CD14-positive monocyte (primary cell): ENCODE data around the gene CHST12. TPM values are rescaled to one million over a fixed set of nuclear protein-coding genes. Genes with fewer than 3 reads are reported as not detected.

ENCODE experiments used
- DNase-seq, 3 donors: peaks; one replicate each; pipeline ENCODE4 v3.0.0-alpha.2; 2011 to 2022
- H2AFZ ChIP-seq: 2 replicates; pipeline ENCODE4 v1.6.0; 2012; ENCODE audit warnings: mild to moderate bottlenecking, low read depth, low read length, inconsistent platforms; ENCODE audit not compliant: insufficient read depth, poor library complexity, severe bottlenecking
- H3K27ac ChIP-seq, 2 donors: 1 replicate in 1 of 2; 2 replicates in 1 of 2; pipeline ENCODE4 v1.5.1; 2012 to 2013; ENCODE audit warnings: low read length in 2 of 2, control low read depth in 1 of 2, inconsistent platforms in 1 of 2, low read depth in 1 of 2, mild to moderate bottlenecking in 1 of 2
- H3K27me3 ChIP-seq, 2 donors: one replicate each; pipeline versions ENCODE4 v1.6.0 to v1.6.1; 2011 to 2013; ENCODE audit warnings: low read length in 2 of 2; ENCODE audit not compliant: control insufficient read depth in 2 of 2, insufficient read depth in 2 of 2
- H3K36me3 ChIP-seq, 2 donors: replicated peaks in 1 of 2; 1 replicate in 1 of 2; 2 replicates in 1 of 2; pipeline versions ENCODE4 v1.5.1 to v1.6.1; 2012 to 2013; ENCODE audit warnings: low read length in 2 of 2, control low read depth in 1 of 2, inconsistent platforms in 1 of 2, mild to moderate bottlenecking in 1 of 2; ENCODE audit not compliant: insufficient read depth in 2 of 2, control insufficient read depth in 1 of 2
- H3K4me1 ChIP-seq, 2 donors: 1 replicate in 1 of 2; 2 replicates in 1 of 2; pipeline versions ENCODE4 v1.5.1 to v1.6.1; 2012 to 2013; ENCODE audit warnings: low read length in 2 of 2, control low read depth in 1 of 2, inconsistent platforms in 1 of 2, mild to moderate bottlenecking in 1 of 2, moderate library complexity in 1 of 2; ENCODE audit not compliant: insufficient read depth in 2 of 2, control insufficient read depth in 1 of 2
- H3K4me2 ChIP-seq: replicated peaks from 2 replicates; pipeline ENCODE3; 2012; ENCODE audit warnings: low read length, moderate library complexity, mild to moderate bottlenecking; ENCODE audit not compliant: poor library complexity, severe bottlenecking; ENCODE audit errors: extremely low read depth
- H3K4me3 ChIP-seq, 3 experiments: fragments of 200-600 bp in 1 of 3; sonication (generic) in 1 of 3; replicated peaks in 1 of 3; 1 replicate in 2 of 3; 2 replicates in 1 of 3; pipeline ENCODE4 v1.5.1; 2011 to 2013; ENCODE audit warnings: low read length in 3 of 3, mild to moderate bottlenecking in 3 of 3, control low read depth in 2 of 3, low read depth in 2 of 3, inconsistent platforms in 1 of 3, moderate library complexity in 1 of 3
- H3K79me2 ChIP-seq: 2 replicates; pipeline ENCODE4 v1.6.0; 2012; ENCODE audit warnings: mild to moderate bottlenecking, control low read depth, inconsistent platforms, low read length, moderate library complexity; ENCODE audit not compliant: insufficient read depth
- H3K9ac ChIP-seq: 2 replicates; pipeline ENCODE4 v1.6.0; 2017; ENCODE audit warnings: low read length, mild to moderate bottlenecking; ENCODE audit not compliant: insufficient read depth, poor library complexity, severe bottlenecking
- H3K9me3 ChIP-seq, 2 donors: replicated peaks in 1 of 2; 1 replicate in 1 of 2; 2 replicates in 1 of 2; pipeline versions ENCODE4 v1.5.1 to v1.6.1; 2012 to 2013; ENCODE audit warnings: low read length in 2 of 2, control low read depth in 1 of 2; ENCODE audit not compliant: control insufficient read depth in 1 of 2, insufficient read depth in 1 of 2
- H4K20me1 ChIP-seq: 2 replicates; pipeline ENCODE4 v1.6.0; 2012; ENCODE audit warnings: mild to moderate bottlenecking, low read length, control low read depth, moderate library complexity; ENCODE audit not compliant: insufficient read depth
- H3K27ac Mint-ChIP-seq, 7 donors: one replicate each; pipeline ENCODE4 v1.8.0; 2020; ENCODE audit warnings: mild to moderate bottlenecking in 7 of 7, mixed read lengths in 7 of 7, moderate library complexity in 6 of 7, inconsistent platforms in 2 of 7
- H3K27me3 Mint-ChIP-seq, 3 donors: one replicate each; pipeline ENCODE4 v1.8.0; 2021 to 2022; ENCODE audit warnings: low read depth in 3 of 3, mild to moderate bottlenecking in 3 of 3, mixed read lengths in 3 of 3, moderate library complexity in 3 of 3, inconsistent platforms in 1 of 3
- H3K36me3 Mint-ChIP-seq, 2 donors: one replicate each; pipeline ENCODE4 v1.8.0; 2020; ENCODE audit warnings: mixed read lengths in 2 of 2, inconsistent platforms in 1 of 2, mild to moderate bottlenecking in 1 of 2
- H3K4me1 Mint-ChIP-seq: one replicate; pipeline ENCODE4 v1.8.0; 2020; ENCODE audit warnings: mild to moderate bottlenecking, mixed read lengths
- H3K4me3 Mint-ChIP-seq, 2 donors: one replicate each; pipeline ENCODE4 v1.8.0; 2020; ENCODE audit warnings: mild to moderate bottlenecking in 2 of 2, mixed read lengths in 2 of 2, moderate library complexity in 1 of 2
- H3K9me3 Mint-ChIP-seq, 7 donors: one replicate each; pipeline ENCODE4 v1.8.0; 2020 to 2022; ENCODE audit warnings: mixed read lengths in 7 of 7, mild to moderate bottlenecking in 6 of 7, moderate library complexity in 6 of 7, inconsistent platforms in 2 of 7
- CTCF ChIP-seq: fragments of 200-600 bp; IDR thresholded peaks from one replicate; pipeline ENCODE4 v1.8.0; 2022; ENCODE audit warnings: antibody characterized with exemption, mild to moderate bottlenecking
- WGBS: methylation state at CpG from one replicate; pipeline ENCODE4 v1.1.5; 2013; ENCODE audit warnings: missing lambda C conversion rate; ENCODE audit not compliant: insufficient coverage; 5-methylcytosine and 5-hydroxymethylcytosine counted together
- intact Hi-C, 2 donors: fragments of 100-400 bp; cut with micrococcal nuclease; formaldehyde crosslinking; loops; one replicate each; pipeline versions ENCODE4 v1.15.0 to v1.15.1; 2023
- polyA plus RNA-seq, 3 donors: library from polyadenylated mRNA; depleted of rRNA in 1 of 3; unstranded in 2 of 3; stranded (reverse) in 1 of 3; fragments of 300-500 nt in 2 of 3; fragments of >200 nt in 1 of 3; fragmentation: Illumina TruSeq in 2 of 3; gene quantifications; 1 replicate in 2 of 3; 2 replicates in 1 of 3; pipeline ENCODE4 v1.2.3, GENCODE V29; 2012 to 2021
- small RNA-seq: library from RNA; depleted of rRNA; stranded (forward); fragments of <200 nt; gene quantifications from one replicate; pipeline ENCODE3, GENCODE V24; 2012; ENCODE audit warnings: low read depth; ENCODE audit not compliant: insufficient read length

The CHST12 gene
- polyA plus RNA-seq, 3 donors = 5.8 to 10.6 (median 7.5) TPM

- no peaks in the 10 kb centered on the region for H3K79me2 ChIP-seq
- H2AFZ ChIP-seq = no peak overlapping the region
- Mint-ChIP-seq H3K36me3 (no peaks in the 10 kb centered on the region), H3K4me1 (peaks cover 2% of the 10 kb centered on the region), H3K9me3 (peaks cover 0 to 4% (median 2%) of the 10 kb centered on the region in 7 donors), H3K4me3 (no peak overlapping the region), H3K27me3 (peaks cover 16 to 38% (median 25%) of the 10 kb centered on the region in 3 donors), H3K27ac (peak overlapping the region in 1 of 7 donors; percentile 4)
- no peak overlapping the region for H3K27ac ChIP-seq
- no peak overlapping the region for H3K4me3 ChIP-seq
- DNase-seq = no peak
- H3K4me2 ChIP-seq = no peak overlapping the region
- intact Hi-C loops = no loop called here
- H3K36me3 ChIP-seq = no peaks in the 10 kb centered on the region
- H3K27me3 ChIP-seq = peaks cover 0 to 20% of the 10 kb centered on the region in 2 donors
- no peaks in the 10 kb centered on the region for H3K9me3 ChIP-seq
- H3K4me1 ChIP-seq = peaks cover 0 to 3% of the 10 kb centered on the region in 2 donors
- H4K20me1 ChIP-seq = no peaks in the 10 kb centered on the region
- WGBS = 90% methylated on average over 3 of the region's 3 CpGs
- TF ChIP-seq CTCF = no peak
- H3K9ac ChIP-seq = peak overlapping the region; percentile 15
These were observed 93.7 kb downstream of the CHST12 start for GRCh38 chr7:2497065-2497464.

GRCh38 chr7:2497500-2498336, 94.3 kb downstream of the CHST12 start:
- Histone ChIP-seq H3K79me2 (no peaks in the 10 kb centered on the region), H3K4me3 (no peak overlapping the region), H4K20me1 (no peaks in the 10 kb centered on the region), H3K9ac (peak overlapping the region; percentile 15), H3K9me3 (no peaks in the 10 kb centered on the region), H2AFZ (no peak overlapping the region), H3K36me3 (no peaks in the 10 kb centered on the region), H3K4me1 (peaks cover 0 to 3% of the 10 kb centered on the region in 2 donors), H3K27me3 (peaks cover 0 to 20% of the 10 kb centered on the region in 2 donors), H3K4me2 (no peak overlapping the region), H3K27ac (no peak overlapping the region)
- 23% methylated on average over 17 of the region's 25 CpGs for WGBS
- peaks cover 16 to 34% (median 24%) of the 10 kb centered on the region in 3 donors for H3K27me3 Mint-ChIP-seq
- DNase-seq = no peak
- no peak for TF ChIP-seq CTCF
- H3K4me3 Mint-ChIP-seq = no peak overlapping the region
- peak overlapping the region in 1 of 7 donors; percentile 23 for H3K27ac Mint-ChIP-seq
- H3K36me3 Mint-ChIP-seq = no peaks in the 10 kb centered on the region
- peaks cover 2% of the 10 kb centered on the region for H3K4me1 Mint-ChIP-seq
- intact Hi-C loops = no loop called here
- peaks cover 0 to 4% (median 2%) of the 10 kb centered on the region in 7 donors for H3K9me3 Mint-ChIP-seq

Small RNAs within 50 kb of the gene (small RNA-seq; reads per million reads assigned to genes)
- gene AC004840.2 = not detected

Other genes with a start within 250 kb of the CHST12 start
- gene MAD1L1, start 170.7 kb upstream of the CHST12 start, polyA plus RNA-seq = 10 to 100 TPM; 22.0 to 39.4 (median 33.2) TPM
- gene MRM2, start 161.4 kb upstream of the CHST12 start, polyA plus RNA-seq = 10 to 100 TPM in 2 of 3 donors, 1 to 10 TPM in 1; 9.2 to 32.5 (median 26.7) TPM
- 10 to 100 TPM; 19.6 to 42.6 (median 40.8) TPM for gene NUDT1, start 161.4 kb upstream of the CHST12 start, polyA plus RNA-seq
- gene SNX8, start 89.2 kb upstream of the CHST12 start, polyA plus RNA-seq = 10 to 100 TPM; 15.4 to 43.7 (median 41.9) TPM
- 10 to 100 TPM; 46.0 to 89.1 (median 69.2) TPM for gene EIF3B, start 48.8 kb upstream of the CHST12 start, polyA plus RNA-seq
- not detected for gene GRIFIN, start 72.8 kb downstream of the CHST12 start, polyA plus RNA-seq
- gene LFNG, start 116.2 kb downstream of the CHST12 start, polyA plus RNA-seq = 100 to 1,000 TPM in 1 of 3 donors, 1 to 10 TPM in 2; 1.9 to 121 (median 2.2) TPM
- 10 to 100 TPM; 31.6 to 34.2 (median 32.5) TPM for gene BRAT1, start 151.9 kb downstream of the CHST12 start, polyA plus RNA-seq
- 1 to 10 TPM; 1.8 to 8.4 (median 3.0) TPM for gene IQCE, start 155.4 kb downstream of the CHST12 start, polyA plus RNA-seq
- 10 to 100 TPM; 13.4 to 73.5 (median 17.4) TPM for gene TTYH3, start 228.4 kb downstream of the CHST12 start, polyA plus RNA-seq